Pancreas (tissue), 10 donors: ENCODE data around the gene TSPAN17. TPM values are rescaled to one million over a fixed set of nuclear protein-coding genes. Genes with fewer than 3 reads are reported as not detected.

Experiments
- ATAC-seq, 4 donors: fragments of 200-7000 bp; cut with Tn5 transposase; one replicate each; pipeline versions ENCODE4 v1.8.0 to v1.9.1; 2020; ENCODE audit warnings: mild to moderate bottlenecking in 4 of 4, moderate library complexity in 4 of 4
- DNase-seq, 6 donors: peaks; one replicate each; pipeline ENCODE4 v3.0.0-alpha.2; 2020
- FAIRE-seq: peaks from 2 replicates; lab custom pipeline; 2012; peaks lifted over from hg19 to GRCh38; lab: Jason Lieb, UNC
- H3K27ac ChIP-seq, 4 donors: fragments of 200-600 bp; sonication (generic); 1 replicate in 3 of 4; 2 replicates in 1 of 4; pipeline versions ENCODE4 v1.5.0 to v1.8.0; 2020
- H3K27me3 ChIP-seq, 4 donors: fragments of 200-600 bp; one replicate each; pipeline ENCODE4 v1.8.0; 2021
- H3K36me3 ChIP-seq, 3 donors: fragments of 200-600 bp; sonication (generic) in 1 of 3; one replicate each; pipeline versions ENCODE4 v1.5.0 to v1.8.0; 2020 to 2021
- H3K4me1 ChIP-seq, 3 donors: fragments of 200-600 bp; one replicate each; pipeline ENCODE4 v1.8.0; 2021
- H3K4me3 ChIP-seq, 4 donors: fragments of 200-600 bp; sonication (generic) in 2 of 4; one replicate each; pipeline versions ENCODE4 v1.5.0 to v1.8.0; 2020 to 2021
- H3K9me3 ChIP-seq, 4 donors: fragments of 200-600 bp; one replicate each; pipeline ENCODE4 v1.8.0; 2021
- WGBS, 2 donors: extraction: QIAGEN DNeasy Blood & Tissue Kit; methylation state at CpG; one replicate each; pipeline ENCODE4 v1.1.7; 2013; 5-methylcytosine and 5-hydroxymethylcytosine counted together
- intact Hi-C, 3 donors: fragments of 100-400 bp; cut with DNase I; formaldehyde crosslinking; loops; one replicate each; pipeline versions ENCODE4 v1.11.1 to v1.14.2; 2022
- polyA plus RNA-seq, 2 donors: library from polyadenylated mRNA; stranded (reverse); fragments of 200-250 nt; gene quantifications; one replicate each; pipeline ENCODE4 v1.2.3, GENCODE V29; 2013
- total RNA-seq, 6 donors: library from RNA; stranded (reverse); fragmentation: NEBNext Ultra II Directional in 4 of 6; extraction: Animal tissue kit (Norgen Biotek cat#: 25700) in 4 of 6; gene quantifications; one replicate each; pipeline versions ENCODE4 v1.2.1 to v1.2.4, GENCODE V29; 2021 to 2023
- TF ChIP-seq, protein P1 (sequence below), 4 donors: fragments of 200-600 bp; sonication (generic) in 3 of 4; IDR thresholded peaks; one replicate each; pipeline versions ENCODE4 v1.5.0 to v1.8.0; 2021; ENCODE audit warnings: antibody characterized with exemption in 4 of 4
- donor health status: healthy with polysubstance abuse.
- donor health status: DM: no; HTN: no; CAD: no; lungs with moderate emphysema.
- donor health status: DM: no; HTN: no; CAD: no.
- donor health status: control.
- donor health status: control.
- donor health status: Bipolar disorder and iron deficiency.
- donor health status: DM: yes; HTN: yes; CAD: no.
- donor health status: DM: no; HTN: no; CAD: no.
- donor health status: DM: no; HTN: no; CAD: no.
- donor health status: DM: yes; HTN: yes; CAD: no.

The TSPAN17 gene
- total and polyA plus RNA-seq, 8 donors: 12.4 to 30.1 (median 18.7) TPM

DNA sequence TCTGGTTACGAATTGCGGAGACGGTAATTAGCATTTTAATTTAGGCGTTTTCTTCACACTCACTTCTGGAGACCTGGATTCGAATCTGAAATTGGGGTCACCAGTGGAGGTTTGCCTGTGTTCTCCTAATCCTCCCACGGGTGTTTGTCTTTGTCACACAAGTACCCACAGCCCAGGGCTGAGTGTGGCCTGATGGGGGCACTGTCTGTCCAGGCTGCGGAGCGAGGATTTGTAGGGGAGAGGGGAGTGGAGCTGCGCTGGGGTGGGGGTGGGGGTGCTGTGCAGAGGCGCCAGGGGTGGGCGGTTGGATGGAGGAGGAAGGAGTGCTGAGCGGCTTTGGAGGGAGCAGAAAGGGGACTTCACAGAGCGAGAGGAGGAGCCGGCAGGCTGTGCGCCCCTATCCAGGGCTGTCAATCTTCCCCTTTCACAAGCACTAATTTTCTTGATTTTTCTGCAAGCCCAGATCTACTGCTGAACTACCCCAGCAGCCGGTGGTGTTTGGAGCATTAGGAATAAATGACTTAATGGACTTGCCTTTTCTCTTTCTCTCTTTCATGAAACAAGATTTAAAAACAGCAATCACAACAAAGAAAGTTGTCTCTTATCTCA lies 53.1 kb downstream of the TSPAN17 start:
- TF ChIP-seq, protein P1, sequence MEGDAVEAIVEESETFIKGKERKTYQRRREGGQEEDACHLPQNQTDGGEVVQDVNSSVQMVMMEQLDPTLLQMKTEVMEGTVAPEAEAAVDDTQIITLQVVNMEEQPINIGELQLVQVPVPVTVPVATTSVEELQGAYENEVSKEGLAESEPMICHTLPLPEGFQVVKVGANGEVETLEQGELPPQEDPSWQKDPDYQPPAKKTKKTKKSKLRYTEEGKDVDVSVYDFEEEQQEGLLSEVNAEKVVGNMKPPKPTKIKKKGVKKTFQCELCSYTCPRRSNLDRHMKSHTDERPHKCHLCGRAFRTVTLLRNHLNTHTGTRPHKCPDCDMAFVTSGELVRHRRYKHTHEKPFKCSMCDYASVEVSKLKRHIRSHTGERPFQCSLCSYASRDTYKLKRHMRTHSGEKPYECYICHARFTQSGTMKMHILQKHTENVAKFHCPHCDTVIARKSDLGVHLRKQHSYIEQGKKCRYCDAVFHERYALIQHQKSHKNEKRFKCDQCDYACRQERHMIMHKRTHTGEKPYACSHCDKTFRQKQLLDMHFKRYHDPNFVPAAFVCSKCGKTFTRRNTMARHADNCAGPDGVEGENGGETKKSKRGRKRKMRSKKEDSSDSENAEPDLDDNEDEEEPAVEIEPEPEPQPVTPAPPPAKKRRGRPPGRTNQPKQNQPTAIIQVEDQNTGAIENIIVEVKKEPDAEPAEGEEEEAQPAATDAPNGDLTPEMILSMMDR (IDR thresholded peaks at IDR 0.05): no peak
- H3K27me3 ChIP-seq: peaks cover 0 to 2% (median 0%) of the 10 kb centered on the region in 4 donors
- no peaks in the 10 kb centered on the region for H3K36me3 ChIP-seq
- FAIRE-seq (no peak), DNase-seq (no peak), ATAC-seq (peak in 1 of 4 donors; percentile 45)
- H3K27ac ChIP-seq: no peak overlapping the region
- 29 to 31% methylated on average over 16 of the region's 16 CpGs for WGBS, 2 donors
- no peaks in the 10 kb centered on the region for H3K9me3 ChIP-seq
- H3K4me1 ChIP-seq: no peaks in the 10 kb centered on the region
- intact Hi-C loops: no loop called here
- no peak overlapping the region for H3K4me3 ChIP-seq

DNA sequence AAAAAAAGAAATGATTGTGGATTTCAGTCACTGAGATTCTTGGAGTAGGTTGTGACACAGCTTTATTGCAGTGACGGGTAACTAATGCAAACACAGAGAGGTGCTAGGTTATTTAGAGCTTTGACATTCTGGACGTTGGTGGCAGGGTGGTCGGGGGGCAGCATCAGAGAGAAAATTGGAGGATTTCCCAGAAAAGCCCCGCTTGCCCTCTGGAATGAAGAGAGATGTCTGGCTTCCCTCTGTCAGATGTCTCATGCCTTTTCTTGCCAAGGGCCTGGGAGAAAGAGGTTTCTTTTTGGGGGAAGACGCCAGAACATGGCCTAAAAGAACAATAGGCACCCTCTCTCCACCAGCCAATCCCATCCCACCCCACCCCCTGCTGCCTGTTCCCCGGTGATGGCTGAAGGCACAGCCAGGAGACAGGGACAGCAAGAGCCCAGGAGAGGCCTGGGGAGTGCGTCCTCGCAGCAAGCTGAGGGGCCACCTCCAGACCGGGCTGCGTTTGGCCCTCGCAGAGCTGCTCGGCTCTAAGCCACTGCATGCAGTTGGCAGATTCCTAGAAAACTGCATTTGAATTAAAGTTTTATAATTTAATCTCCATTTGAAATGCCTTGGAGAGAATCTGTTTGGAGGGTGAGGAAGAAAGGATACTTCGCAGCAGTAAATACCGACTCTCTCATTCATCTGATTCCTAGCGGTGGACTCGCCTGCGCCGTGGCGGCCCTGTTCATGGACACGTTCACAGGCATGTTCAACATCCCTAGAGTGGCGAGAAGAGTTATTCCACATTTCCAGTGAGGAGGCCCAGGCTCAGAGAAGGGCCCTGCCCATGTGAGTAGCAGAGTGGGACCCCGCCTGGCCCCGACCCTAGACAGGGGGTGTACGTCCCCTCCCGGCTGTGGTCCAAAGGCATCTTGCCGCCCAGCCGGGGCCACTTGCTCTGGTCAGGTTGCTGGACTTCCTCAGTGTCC lies 55.7 kb downstream of the TSPAN17 start:
- Histone ChIP-seq H3K27ac (no peak overlapping the region), H3K27me3 (peaks cover 0 to 2% (median 0%) of the 10 kb centered on the region in 4 donors), H3K4me1 (no peaks in the 10 kb centered on the region), H3K9me3 (no peaks in the 10 kb centered on the region), H3K36me3 (no peaks in the 10 kb centered on the region), H3K4me3 (no peak overlapping the region)
- DNase-seq: no peak
- whole genome bisulfite sequencing, 2 donors: 63 to 71% methylated on average over 27 of the region's 27 CpGs
- intact Hi-C loops: no loop called here
- TF ChIP-seq, protein P1 (IDR thresholded peaks at IDR 0.05): no peak
- ATAC-seq: no peak
- no peak for FAIRE-seq

DNA sequence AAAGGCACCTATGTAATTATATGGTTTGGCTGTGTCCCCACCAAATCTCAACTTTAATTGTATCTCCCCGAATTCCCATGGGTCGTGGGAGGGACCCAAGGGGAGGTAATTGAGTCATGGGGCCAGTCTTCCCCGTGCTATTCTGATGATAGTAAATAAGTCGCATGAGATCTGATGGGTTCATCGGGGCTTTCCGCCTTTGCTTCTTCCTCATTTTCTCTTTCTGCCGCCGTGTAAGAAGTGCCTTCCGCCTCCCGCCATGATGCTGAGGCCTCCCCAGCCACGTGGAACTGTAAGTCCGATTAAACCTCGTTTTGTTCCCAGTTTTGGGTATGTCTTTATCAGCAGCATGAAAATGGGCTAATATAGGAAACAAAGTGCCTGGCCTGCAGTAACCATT lies 56.6 kb downstream of the TSPAN17 start:
- DNase-seq (no peak), FAIRE-seq (no peak), ATAC-seq (no peak)
- TF ChIP-seq, protein P1 (IDR thresholded peaks at IDR 0.05): no peak
- H3K4me1 ChIP-seq: no peaks in the 10 kb centered on the region
- intact Hi-C loops: no loop called here
- H3K4me3 ChIP-seq: no peak overlapping the region
- no peaks in the 10 kb centered on the region for H3K9me3 ChIP-seq
- peaks cover 0 to 2% (median 0%) of the 10 kb centered on the region in 4 donors for H3K27me3 ChIP-seq
- H3K27ac ChIP-seq: no peak overlapping the region
- H3K36me3 ChIP-seq: no peaks in the 10 kb centered on the region
- WGBS, 2 donors: 67 to 79% methylated on average over 13 of the region's 13 CpGs

DNA sequence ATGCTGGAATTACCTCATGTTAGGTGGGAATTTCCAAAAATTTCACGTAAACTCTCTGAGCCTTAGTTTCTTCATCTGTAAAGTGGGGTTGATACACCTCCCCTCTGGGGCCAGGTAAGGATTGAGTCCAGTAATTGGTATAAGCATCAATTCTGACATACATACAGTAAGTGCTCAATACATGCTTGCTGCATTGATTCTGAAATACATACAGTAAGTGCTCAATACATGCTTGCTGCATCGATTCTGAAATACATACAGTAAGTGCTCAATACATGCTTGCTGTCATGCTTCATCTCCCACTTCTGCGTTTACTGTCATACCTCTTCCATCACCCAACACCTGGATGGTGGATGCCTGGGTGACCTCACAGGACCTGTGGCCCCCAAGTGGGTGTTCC lies 57.1 kb downstream of the TSPAN17 start:
- TF ChIP-seq, protein P1 (IDR thresholded peaks at IDR 0.05): no peak
- FAIRE-seq: no peak
- intact Hi-C loops: no loop called here
- no peak for DNase-seq
- Histone ChIP-seq H3K27ac (no peak overlapping the region), H3K9me3 (no peaks in the 10 kb centered on the region), H3K27me3 (peaks cover 0 to 2% (median 0%) of the 10 kb centered on the region in 4 donors), H3K4me3 (no peak overlapping the region), H3K4me1 (no peaks in the 10 kb centered on the region), H3K36me3 (no peaks in the 10 kb centered on the region)
- WGBS, 2 donors: 57 to 80% methylated on average over 3 of the region's 3 CpGs
- no peak for ATAC-seq
